GM23338 (cell line): ENCODE results near the gene EPC1. TPM values are rescaled to one million over a fixed set of nuclear protein-coding genes. Genes with fewer than 3 reads are reported as not detected.

ENCODE experiments used
- ATAC-seq: fragments of 200-7000 bp; cut with Tn5 transposase; 3 replicates; pipeline ENCODE4 v1.9.1; 2020
- DNase-seq: peaks from one replicate; pipeline ENCODE4 v3.0.0-alpha.2; 2015; ENCODE audit warnings: low spot score
- H2AFZ ChIP-seq: fragments of 200-600 bp; sonication (generic); 2 replicates; pipeline ENCODE4 v1.8.0; 2016; ENCODE audit warnings: antibody characterized with exemption, mild to moderate bottlenecking, moderate library complexity
- H3F3A ChIP-seq: fragments of 200-600 bp; sonication (generic); replicated peaks from 2 replicates; pipeline ENCODE4 v1.8.0; 2017; ENCODE audit warnings: antibody characterized with exemption, mixed run types, low read depth
- H3K27ac ChIP-seq: fragments of 200-600 bp; sonication (generic); 2 replicates; pipeline ENCODE4 v1.6.1; 2016; ENCODE audit warnings: low read depth
- H3K27me3 ChIP-seq: fragments of 200-600 bp; sonication (generic); 2 replicates; pipeline ENCODE4 v1.8.0; 2016; ENCODE audit warnings: mild to moderate bottlenecking, mixed run types, moderate library complexity; ENCODE audit not compliant: insufficient read depth
- H3K36me3 ChIP-seq: fragments of 200-600 bp; sonication (generic); 2 replicates; pipeline ENCODE4 v1.8.0; 2016; ENCODE audit warnings: mild to moderate bottlenecking; ENCODE audit not compliant: insufficient read depth
- H3K4me1 ChIP-seq: fragments of 200-600 bp; sonication (generic); 2 replicates; pipeline ENCODE4 v1.8.0; 2016; ENCODE audit warnings: mild to moderate bottlenecking, moderate library complexity; ENCODE audit not compliant: insufficient read depth
- H3K4me2 ChIP-seq: fragments of 200-600 bp; sonication (generic); 2 replicates; pipeline ENCODE4 v1.7.1; 2017; ENCODE audit warnings: mixed run types
- H3K4me3 ChIP-seq: fragments of 200-600 bp; sonication (generic); 2 replicates; pipeline ENCODE4 v1.6.1; 2016; ENCODE audit warnings: mixed run types
- H3K79me2 ChIP-seq: fragments of 200-600 bp; sonication (generic); replicated peaks from 2 replicates; pipeline ENCODE4 v1.8.0; 2017; ENCODE audit warnings: mild to moderate bottlenecking; ENCODE audit not compliant: insufficient read depth
- H3K9me2 ChIP-seq: fragments of 200-600 bp; sonication (generic); 2 replicates; pipeline ENCODE4 v1.8.0; 2017; ENCODE audit not compliant: insufficient read depth
- H4K20me1 ChIP-seq: fragments of 200-600 bp; sonication (generic); replicated peaks from 2 replicates; pipeline ENCODE4 v1.8.0; 2017; ENCODE audit warnings: mild to moderate bottlenecking; ENCODE audit not compliant: insufficient read depth
- H3K27ac Mint-ChIP-seq: 2 replicates; pipeline ENCODE4 v1.8.0; 2020; ENCODE audit warnings: inconsistent platforms, mild to moderate bottlenecking, moderate library complexity, mixed read lengths
- H3K27me3 Mint-ChIP-seq: 3 replicates; pipeline ENCODE4 v1.8.0; 2022; ENCODE audit warnings: low read depth, mild to moderate bottlenecking, moderate library complexity, mixed read lengths, inconsistent platforms; ENCODE audit not compliant: insufficient read depth, poor library complexity
- H3K36me3 Mint-ChIP-seq: 3 replicates; pipeline ENCODE4 v1.8.0; 2021; ENCODE audit warnings: low read depth, mild to moderate bottlenecking, inconsistent platforms, moderate library complexity, mixed read lengths
- H3K4me1 Mint-ChIP-seq: 3 replicates; pipeline ENCODE4 v1.8.0; 2020; ENCODE audit warnings: mild to moderate bottlenecking, inconsistent platforms, mixed read lengths
- H3K4me3 Mint-ChIP-seq: 3 replicates; pipeline ENCODE4 v1.8.0; 2021; ENCODE audit warnings: moderate library complexity, mild to moderate bottlenecking, inconsistent platforms, mixed read lengths
- H3K9me3 Mint-ChIP-seq: 3 replicates; pipeline ENCODE4 v1.8.0; 2020; ENCODE audit warnings: moderate library complexity, mild to moderate bottlenecking, inconsistent platforms, mixed read lengths
- CREB1 ChIP-seq: fragments of 250-450 bp; sonication (Bioruptor Pico); IDR thresholded peaks from 2 replicates; pipeline ENCODE4 v1.5.0; 2020; ENCODE audit warnings: low read depth, mild to moderate bottlenecking, moderate library complexity
- JUNB ChIP-seq: IDR thresholded peaks from one replicate; pipeline ENCODE4 v1.6.1; 2016; ENCODE audit warnings: antibody characterized with exemption; ENCODE audit not compliant: unreplicated experiment
- NANOG ChIP-seq: IDR thresholded peaks from 2 replicates; pipeline ENCODE4 v1.6.1; 2016; ENCODE audit warnings: antibody characterized with exemption, borderline replicate concordance
- POLR2AphosphoS5 ChIP-seq: IDR thresholded peaks from 2 replicates; pipeline ENCODE4 v1.6.1; 2016; ENCODE audit warnings: antibody characterized with exemption, low read depth
- STAT1 ChIP-seq: IDR thresholded peaks from one replicate; pipeline ENCODE4 v1.6.1; 2016; ENCODE audit warnings: antibody characterized with exemption; ENCODE audit not compliant: unreplicated experiment
- ZNF331 ChIP-seq: fragments of 250-450 bp; sonication (Bioruptor Pico); IDR thresholded peaks from 2 replicates; pipeline ENCODE4 v1.5.0; 2020; ENCODE audit warnings: low read depth, mild to moderate bottlenecking, moderate library complexity
- ZNF462 ChIP-seq: fragments of 250-450 bp; sonication (Bioruptor Pico); IDR thresholded peaks from 2 replicates; pipeline ENCODE4 v1.5.0; 2020; ENCODE audit warnings: mild to moderate bottlenecking, moderate library complexity
- polyA plus RNA-seq: library from polyadenylated mRNA; unstranded; fragments of >200 nt; fragmentation: Nextera tagmentation; extraction: Ambion mirVana; gene quantifications from 2 replicates; pipeline ENCODE4 v1.2.1, GENCODE V29; 2016
- total RNA-seq: library from RNA; depleted of rRNA; stranded (reverse); fragments of >200 nt; shearing (Covaris generic); gene quantifications from 2 replicates; pipeline ENCODE4 v1.2.3, GENCODE V29; 2014
- TF ChIP-seq, protein P1 (sequence below): IDR thresholded peaks from 2 replicates; pipeline ENCODE4 v1.6.1; 2016; ENCODE audit warnings: antibody characterized with exemption

EPC1 gene
- total and polyA plus RNA-seq, 2 experiments from 2014 or later: 24.1 to 25.9 TPM

- TF ChIP-seq ZNF462 (CRISPR knock-in tag): no peak
- TF ChIP-seq STAT1: no peak
- TF ChIP-seq CREB1 (CRISPR knock-in tag): no peak
- TF ChIP-seq ZNF331 (CRISPR knock-in tag): no peak
Measured at GRCh38 chr10:32376097-32376496, 29.1 kb upstream of the EPC1 start (continued).

DNA sequence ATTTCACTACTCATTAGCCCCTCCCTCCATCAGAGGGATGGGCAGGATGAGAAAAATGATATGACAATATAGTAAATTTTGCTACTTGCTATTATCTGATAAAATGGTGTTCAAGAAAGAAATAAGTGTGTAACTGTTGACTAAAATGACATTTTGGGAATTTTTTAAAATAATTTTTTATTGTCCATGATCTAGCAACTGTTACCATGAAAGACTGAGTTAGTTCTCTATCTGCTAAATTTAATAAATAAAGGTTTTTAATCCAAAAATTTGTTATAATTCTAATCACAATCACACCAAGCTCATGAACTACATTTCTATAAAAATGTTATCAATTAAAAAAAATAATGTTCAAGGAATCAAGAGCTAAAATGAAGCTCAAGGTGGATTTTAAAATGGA, 28.7 kb upstream of the EPC1 start:
- no peaks in the 10 kb centered on the region for H3K9me2 ChIP-seq
- Mint-ChIP-seq H3K27ac (no peak overlapping the region), H3K36me3 (no peaks in the 10 kb centered on the region), H3K9me3 (no peaks in the 10 kb centered on the region), H3K4me1 (peaks cover 2% of the 10 kb centered on the region; the same call in 2 of the 3 replicates), H3K4me3 (no peak overlapping the region), H3K27me3 (no peaks in the 10 kb centered on the region)
- no peak overlapping the region for H2AFZ ChIP-seq
- H3K79me2 ChIP-seq: peaks cover 54% of the 10 kb centered on the region
- no peak for DNase-seq
- H3K27me3 ChIP-seq: no peaks in the 10 kb centered on the region
- H3K4me1 ChIP-seq: no peaks in the 10 kb centered on the region
- H3K4me2 ChIP-seq: no peak overlapping the region
- no peak overlapping the region for H3K27ac ChIP-seq
- H3K4me3 ChIP-seq: no peak overlapping the region
- no peak for ATAC-seq
- H3K36me3 ChIP-seq: no peaks in the 10 kb centered on the region
- H4K20me1 ChIP-seq: no peaks in the 10 kb centered on the region; the same call in 1 of the 2 replicates
- no peaks in the 10 kb centered on the region for H3F3A ChIP-seq
- TF ChIP-seq STAT1 (no peak), NANOG (no peak), POLR2AphosphoS5 (no peak), JUNB (no peak), ZNF462 (CRISPR knock-in tag) (no peak), ZNF331 (CRISPR knock-in tag) (no peak), CREB1 (CRISPR knock-in tag) (no peak)
- TF ChIP-seq, protein P1, sequence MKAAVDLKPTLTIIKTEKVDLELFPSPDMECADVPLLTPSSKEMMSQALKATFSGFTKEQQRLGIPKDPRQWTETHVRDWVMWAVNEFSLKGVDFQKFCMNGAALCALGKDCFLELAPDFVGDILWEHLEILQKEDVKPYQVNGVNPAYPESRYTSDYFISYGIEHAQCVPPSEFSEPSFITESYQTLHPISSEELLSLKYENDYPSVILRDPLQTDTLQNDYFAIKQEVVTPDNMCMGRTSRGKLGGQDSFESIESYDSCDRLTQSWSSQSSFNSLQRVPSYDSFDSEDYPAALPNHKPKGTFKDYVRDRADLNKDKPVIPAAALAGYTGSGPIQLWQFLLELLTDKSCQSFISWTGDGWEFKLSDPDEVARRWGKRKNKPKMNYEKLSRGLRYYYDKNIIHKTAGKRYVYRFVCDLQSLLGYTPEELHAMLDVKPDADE: no peak
